Effector memory CD4-positive, alpha-beta T cell (primary cell): ENCODE results near the gene CELA2B.
"Not testable (repeated sequence)": the region's sequence is repeated elsewhere in the genome, so short reads cannot be mapped to it uniquely, and the experiment has no call there.

Source experiments
- DNase-seq, 3 donors: peaks; one replicate each; pipeline ENCODE4 v3.0.0-alpha.2; 2020
- H3K27ac ChIP-seq: 2 replicates; pipeline ENCODE4 v1.7.0; 2013; ENCODE audit warnings: mild to moderate bottlenecking, low read length, moderate library complexity; ENCODE audit not compliant: insufficient read depth, poor library complexity, severe bottlenecking
- H3K27me3 ChIP-seq: replicated peaks from 2 replicates; pipeline ENCODE4 v1.7.0; 2013; ENCODE audit warnings: mild to moderate bottlenecking, low read length; ENCODE audit not compliant: insufficient read depth, control insufficient read depth, poor library complexity, severe bottlenecking
- H3K36me3 ChIP-seq: 2 replicates; pipeline ENCODE4 v1.7.0; 2013; ENCODE audit warnings: mild to moderate bottlenecking, low read length, moderate library complexity; ENCODE audit not compliant: control insufficient read depth, insufficient read depth
- H3K4me1 ChIP-seq: 2 replicates; pipeline ENCODE4 v1.7.0; 2013; ENCODE audit warnings: low read length, mild to moderate bottlenecking; ENCODE audit not compliant: control insufficient read depth, insufficient read depth, poor library complexity, severe bottlenecking
- H3K4me3 ChIP-seq: 2 replicates; pipeline ENCODE4 v1.7.0; 2013; ENCODE audit warnings: low read length, low read depth, mild to moderate bottlenecking; ENCODE audit not compliant: insufficient read depth, poor library complexity, severe bottlenecking
- H3K9me3 ChIP-seq: 2 replicates; pipeline ENCODE4 v1.7.0; 2013; ENCODE audit warnings: mild to moderate bottlenecking, low read length, moderate library complexity; ENCODE audit not compliant: control insufficient read depth

Gene CELA2B

DNA sequence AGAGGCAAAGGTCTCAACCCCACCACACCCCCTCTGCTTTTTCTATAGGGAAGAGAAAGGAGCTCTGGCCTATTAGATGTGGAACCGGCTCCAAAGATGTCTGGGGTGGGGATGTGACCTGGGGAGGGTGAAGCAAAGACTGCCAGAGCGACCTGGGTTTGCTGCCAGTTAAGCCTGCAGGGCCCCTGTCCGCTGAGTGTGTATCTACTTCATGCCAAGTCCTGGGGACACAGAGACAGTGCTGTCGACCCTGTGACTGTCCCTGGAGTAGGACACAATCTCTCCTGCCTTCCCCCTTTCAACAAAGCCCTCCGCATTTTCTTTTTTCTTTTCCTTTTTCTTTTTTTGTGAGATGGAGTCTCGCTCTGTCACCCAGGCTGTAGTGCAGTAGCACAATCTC, 6.6 kb downstream of the CELA2B start:
- not testable (repeated sequence) for H3K9me3 ChIP-seq, H3K27me3 ChIP-seq, H3K4me3 ChIP-seq, DNase-seq, H3K27ac ChIP-seq, H3K36me3 ChIP-seq, H3K4me1 ChIP-seq

DNA sequence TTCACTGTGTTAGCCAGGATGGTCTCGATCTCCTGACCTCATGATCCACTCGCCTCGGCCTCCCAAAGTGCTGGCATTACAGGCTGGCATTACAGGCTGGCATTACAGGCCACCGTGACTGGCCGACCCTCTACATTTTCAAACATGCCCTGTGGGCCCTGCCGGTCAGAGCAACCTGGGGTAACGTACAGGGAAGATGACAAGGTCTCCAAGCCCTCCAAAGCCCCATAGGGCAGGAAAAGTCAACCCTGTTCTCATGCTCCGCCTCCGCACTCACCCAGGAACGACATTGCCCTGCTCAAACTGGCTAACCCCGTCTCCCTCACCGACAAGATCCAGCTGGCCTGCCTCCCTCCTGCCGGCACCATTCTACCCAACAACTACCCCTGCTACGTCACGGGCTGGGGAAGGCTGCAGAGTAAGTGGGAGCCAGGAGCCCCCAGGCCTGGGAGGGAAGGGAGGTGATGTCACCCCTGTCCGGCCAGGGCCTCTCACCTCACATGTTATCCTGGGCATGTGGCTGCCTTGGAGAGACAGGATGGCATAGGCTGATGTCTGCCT, 7.2 kb downstream of the CELA2B start:
- not testable (repeated sequence) for H3K27ac ChIP-seq, H3K4me1 ChIP-seq, DNase-seq, H3K9me3 ChIP-seq, H3K36me3 ChIP-seq, H3K4me3 ChIP-seq, H3K27me3 ChIP-seq

DNA sequence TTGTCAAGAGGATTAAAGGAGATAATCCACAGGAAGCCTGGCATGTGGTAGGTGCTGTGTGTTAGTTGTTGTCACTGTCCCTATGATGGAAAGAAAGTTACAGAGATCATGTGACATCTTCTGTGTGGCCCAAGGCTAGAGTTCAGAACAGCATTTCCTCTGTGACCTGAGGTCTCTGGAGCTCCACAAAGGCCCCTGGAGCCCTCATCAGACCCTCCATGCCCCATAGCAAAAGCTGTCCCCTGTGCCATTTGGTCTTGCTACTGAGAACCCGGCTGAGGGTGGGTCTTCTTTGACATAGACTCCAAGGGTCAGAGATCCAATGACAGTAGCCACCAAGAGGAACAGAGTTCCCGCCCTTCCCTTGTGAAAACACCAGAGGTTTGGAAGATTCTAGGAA, 8.1 kb downstream of the CELA2B start:
- Histone ChIP-seq H3K4me1 (no peaks in the 10 kb centered on the region), H3K4me3 (no peak overlapping the region), H3K27ac (no peak overlapping the region), H3K27me3 (no peaks in the 10 kb centered on the region), H3K36me3 (no peaks in the 10 kb centered on the region), H3K9me3 (no peaks in the 10 kb centered on the region)
- DNase-seq = no peak

DNA sequence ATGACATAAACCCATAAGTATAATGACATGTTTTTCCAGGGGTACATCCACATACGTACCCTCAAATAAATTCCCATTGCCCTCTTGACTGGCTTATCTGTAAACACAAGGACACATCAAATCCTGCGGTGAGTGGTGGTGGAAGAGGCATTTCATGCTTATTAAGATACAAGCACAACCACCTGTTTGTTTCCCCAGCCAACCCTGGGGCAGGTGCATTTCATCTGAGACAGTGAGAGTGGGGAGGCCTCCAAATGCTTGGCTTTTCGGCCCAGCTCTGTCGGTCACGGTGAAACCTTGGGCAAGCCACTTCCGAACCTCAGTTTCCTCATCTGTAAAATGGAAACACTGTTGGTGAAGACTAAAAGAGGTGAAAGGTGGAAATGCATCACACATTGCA, 8.5 kb downstream of the CELA2B start:
- H3K9me3 ChIP-seq, DNase-seq: not testable (repeated sequence)

DNA sequence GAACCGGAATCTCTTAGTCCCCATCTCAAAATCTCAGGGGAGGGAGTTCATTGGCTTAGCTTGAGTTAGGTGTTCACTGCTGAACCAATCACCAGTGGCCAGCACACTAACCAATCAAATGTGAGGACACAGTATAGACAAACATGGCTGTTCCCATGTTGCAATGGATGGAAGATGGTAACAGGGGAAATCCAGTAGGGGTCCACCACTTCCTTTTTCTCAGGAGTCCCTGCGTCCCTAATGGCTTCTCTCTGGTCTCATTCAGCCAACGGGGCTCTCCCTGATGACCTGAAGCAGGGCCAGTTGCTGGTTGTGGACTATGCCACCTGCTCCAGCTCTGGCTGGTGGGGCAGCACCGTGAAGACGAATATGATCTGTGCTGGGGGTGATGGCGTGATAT, 9.7 kb downstream of the CELA2B start:
- Histone ChIP-seq H3K4me3 (no peak overlapping the region), H3K4me1 (no peaks in the 10 kb centered on the region), H3K27me3 (no peaks in the 10 kb centered on the region), H3K27ac (no peak overlapping the region), H3K36me3 (no peaks in the 10 kb centered on the region), H3K9me3 (no peaks in the 10 kb centered on the region)
- no peak for DNase-seq

More for the DNA sequence above, 8.5 kb downstream of the CELA2B start:
- H3K4me3 ChIP-seq, H3K36me3 ChIP-seq, H3K27me3 ChIP-seq, H3K27ac ChIP-seq, H3K4me1 ChIP-seq: not testable (repeated sequence)

DNA sequence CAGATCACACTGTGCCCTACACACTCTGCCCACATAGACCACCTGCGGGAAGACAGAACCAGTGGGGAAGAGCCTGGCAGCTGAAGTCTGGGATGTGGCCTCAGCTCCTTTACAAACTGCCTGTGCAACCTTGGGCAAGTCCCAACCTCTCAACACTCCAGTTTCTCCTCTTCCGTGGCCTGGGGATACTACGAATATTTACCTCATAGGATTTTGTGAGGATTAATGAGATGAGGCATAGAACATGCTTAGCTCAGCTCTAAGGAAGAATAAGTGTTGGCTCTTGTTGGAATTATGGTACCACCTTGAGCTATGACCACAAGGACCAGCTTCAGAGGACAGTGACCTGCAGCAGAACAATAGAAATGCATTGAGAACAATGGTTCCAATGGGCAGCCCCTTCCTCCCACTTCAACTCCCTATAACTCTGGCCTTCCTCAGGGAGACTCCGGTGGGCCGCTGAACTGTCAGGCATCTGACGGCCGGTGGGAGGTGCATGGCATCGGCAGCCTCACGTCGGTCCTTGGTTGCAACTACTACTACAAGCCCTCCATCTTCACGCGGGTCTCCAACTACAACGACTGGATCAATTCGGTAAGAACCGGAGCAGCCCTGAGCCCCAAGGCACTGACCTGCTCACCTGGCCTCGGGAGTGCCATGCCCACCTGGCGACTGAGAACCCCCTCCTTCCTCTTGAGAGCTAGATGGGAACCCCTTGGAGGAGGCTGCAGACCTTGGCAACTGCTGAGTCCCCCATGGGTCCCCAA, 11.1 kb downstream of the CELA2B start:
- not testable (repeated sequence) for H3K4me3 ChIP-seq, DNase-seq, H3K36me3 ChIP-seq

DNA sequence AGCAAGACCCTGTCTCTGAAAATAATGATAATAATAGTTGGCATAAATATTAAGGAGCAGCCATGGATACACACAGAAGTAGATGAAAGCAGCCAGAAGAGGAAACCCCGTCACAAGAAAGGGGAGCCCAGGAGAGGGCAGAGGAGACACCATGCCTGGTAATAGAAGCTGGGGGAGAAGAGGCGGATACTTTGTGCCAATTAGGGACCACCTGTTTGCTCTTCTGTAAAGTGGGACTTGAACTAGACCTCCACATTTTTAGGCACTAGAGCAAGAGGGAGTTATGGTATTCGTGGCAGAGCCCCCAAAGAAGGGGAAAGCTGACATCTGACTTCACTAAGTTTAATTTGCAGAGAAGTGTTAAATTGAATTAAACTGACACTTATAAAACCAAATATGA, 12.5 kb downstream of the CELA2B start:
- Histone ChIP-seq H3K4me3 (no peak overlapping the region), H3K27ac (no peak overlapping the region), H3K36me3 (peaks cover 3% of the 10 kb centered on the region), H3K27me3 (no peaks in the 10 kb centered on the region), H3K9me3 (no peaks in the 10 kb centered on the region), H3K4me1 (no peaks in the 10 kb centered on the region)
- DNase-seq = no peak

More for the DNA sequence above, 11.1 kb downstream of the CELA2B start:
- H3K4me1 ChIP-seq, H3K27ac ChIP-seq, H3K9me3 ChIP-seq, H3K27me3 ChIP-seq: not testable (repeated sequence)

DNA sequence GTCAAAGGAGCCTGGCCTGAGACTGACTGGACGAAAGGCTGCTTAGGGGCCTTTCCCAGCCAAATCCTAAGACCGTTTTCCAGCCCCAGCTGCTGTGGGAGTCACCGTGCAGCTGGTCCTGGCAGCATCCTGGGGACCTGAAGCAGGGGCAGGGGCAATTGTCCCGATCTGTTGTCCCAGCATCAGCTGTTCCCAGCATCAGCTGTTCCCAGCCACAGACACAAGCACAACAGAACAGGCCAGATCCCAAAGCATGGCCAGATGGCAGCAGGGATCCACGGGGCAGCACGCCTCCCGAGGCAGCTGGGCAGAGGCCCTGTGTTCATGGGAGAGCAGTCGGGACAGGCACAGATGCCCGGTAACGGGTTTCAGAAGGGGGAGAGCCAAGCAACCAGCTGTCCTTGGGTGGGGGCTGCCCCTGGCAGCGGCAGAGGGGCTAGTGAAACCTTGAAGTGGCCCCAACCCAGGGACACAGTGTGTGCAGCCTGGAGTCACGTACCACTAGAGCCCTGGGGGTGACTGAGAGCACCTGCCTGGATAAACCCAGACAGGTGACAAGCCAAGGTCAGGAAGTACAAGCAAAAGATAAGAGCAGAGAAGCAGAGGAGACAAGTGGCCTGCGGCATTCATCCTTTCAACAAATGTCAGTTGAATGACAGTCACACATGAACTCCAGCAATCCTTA, 13.3 kb downstream of the CELA2B start:
- Histone ChIP-seq H3K27ac (no peak overlapping the region), H3K36me3 (peaks cover 3% of the 10 kb centered on the region), H3K27me3 (no peaks in the 10 kb centered on the region), H3K9me3 (no peaks in the 10 kb centered on the region), H3K4me3 (no peak overlapping the region), H3K4me1 (no peaks in the 10 kb centered on the region)
- DNase-seq = no peak

DNA sequence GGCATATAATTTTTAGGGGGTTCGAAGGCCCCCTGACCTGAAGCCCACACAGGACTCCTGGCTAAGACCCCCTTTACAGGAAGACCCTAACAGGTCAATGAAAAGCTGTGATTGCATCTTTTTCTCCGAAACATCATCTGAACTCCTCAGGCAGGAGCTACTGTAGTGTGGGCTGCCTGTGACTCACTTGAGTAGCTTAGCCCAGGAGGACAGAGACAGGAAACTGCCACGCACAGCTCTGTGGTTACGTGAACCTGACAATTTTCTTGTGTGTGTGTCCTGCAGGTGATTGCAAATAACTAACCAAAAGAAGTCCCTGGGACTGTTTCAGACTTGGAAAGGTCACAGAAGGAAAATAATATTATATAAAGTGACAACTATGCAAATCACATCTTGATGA, 15.1 kb downstream of the CELA2B start:
- H3K9me3 ChIP-seq, H3K4me1 ChIP-seq, H3K27ac ChIP-seq, H3K27me3 ChIP-seq, H3K4me3 ChIP-seq, H3K36me3 ChIP-seq, DNase-seq: not testable (repeated sequence)

DNA sequence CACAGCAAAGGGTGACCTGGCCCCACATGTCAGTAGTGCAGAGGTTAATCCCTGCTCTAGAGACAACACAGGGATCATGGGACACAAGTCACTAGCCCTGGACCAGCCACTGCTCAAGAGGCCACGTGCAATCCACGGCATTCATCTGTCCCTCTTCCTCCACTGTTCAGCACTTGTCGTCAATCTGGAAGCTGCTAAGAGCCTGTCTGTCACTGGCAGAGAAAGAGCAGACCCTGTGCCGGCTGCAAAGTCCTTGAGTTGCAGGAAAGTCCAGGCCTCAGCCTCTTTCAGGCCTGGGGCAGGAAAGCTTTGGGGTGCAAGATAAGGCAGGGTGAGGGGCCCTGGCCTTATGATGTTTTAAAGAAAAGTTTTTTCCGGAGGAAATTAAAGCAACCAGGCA, 16.7 kb downstream of the CELA2B start:
- Histone ChIP-seq H3K36me3 (peaks cover 9% of the 10 kb centered on the region), H3K27me3 (no peaks in the 10 kb centered on the region), H3K27ac (no peak overlapping the region), H3K4me1 (no peaks in the 10 kb centered on the region), H3K9me3 (no peaks in the 10 kb centered on the region), H3K4me3 (no peak overlapping the region)
- DNase-seq = no peak
